ENCODE data around the gene SCRN3.

- no peak for TF ChIP-seq CTCF (IDR thresholded peaks at IDR 0.05)
- no peak for TF ChIP-seq POLR2A (IDR thresholded peaks at IDR 0.05)
Observed at GRCh38 chr2:174445248-174445647, 49.7 kb downstream of the SCRN3 start.

All from heart left ventricle (tissue), 13 donors.